ENCODE data around the gene MAP2K4.

The MAP2K4 gene

DNA sequence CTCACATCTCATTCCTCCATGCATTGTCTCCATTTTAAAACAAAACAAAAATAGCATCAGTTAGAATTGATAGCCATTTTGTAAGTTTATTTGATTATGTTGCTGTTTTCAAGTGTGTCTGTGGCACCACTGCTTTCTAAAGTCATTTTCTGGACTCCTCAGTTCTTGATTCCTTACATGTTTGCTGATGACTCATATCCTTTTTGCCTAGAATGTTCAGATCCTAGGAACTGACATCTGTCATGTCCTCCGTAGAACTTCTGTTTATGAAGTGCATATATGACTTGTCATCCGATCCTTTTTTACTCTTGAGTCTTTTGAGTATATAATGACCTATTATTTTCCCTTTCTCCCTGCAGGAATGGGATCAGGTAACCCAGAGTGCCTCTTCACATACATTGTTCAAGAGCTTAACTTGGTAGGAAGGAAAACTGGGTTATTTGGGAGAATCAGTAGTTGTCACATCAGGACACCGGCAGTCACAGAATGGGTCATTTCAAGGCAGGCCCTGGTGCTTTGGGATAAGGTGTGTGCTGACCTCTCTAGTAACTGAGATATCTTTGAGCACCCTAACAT is 69.2 kb downstream of the MAP2K4 start:
- no peak for DNase-seq (ENCODE audit: low spot score)

DNA sequence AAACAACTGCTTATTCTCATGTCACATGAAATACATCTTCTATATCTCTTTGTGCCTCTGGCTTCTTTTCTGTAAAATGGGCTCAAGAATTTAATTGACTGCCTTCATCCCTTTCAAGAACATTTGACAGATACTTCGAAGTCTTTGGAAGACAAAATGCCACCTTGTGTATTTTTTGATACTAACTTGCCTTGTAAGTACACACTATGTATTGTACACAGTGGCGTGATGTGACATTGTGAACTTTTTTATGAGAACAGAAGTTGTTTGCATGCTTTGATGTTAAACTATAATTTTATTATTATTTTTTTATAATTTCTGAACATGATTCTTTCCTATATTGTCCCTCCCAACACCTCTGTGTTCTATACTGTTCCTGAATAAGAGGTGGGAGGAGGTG is 73.7 kb downstream of the MAP2K4 start:
- no peak for DNase-seq (ENCODE audit: low spot score)

DNA sequence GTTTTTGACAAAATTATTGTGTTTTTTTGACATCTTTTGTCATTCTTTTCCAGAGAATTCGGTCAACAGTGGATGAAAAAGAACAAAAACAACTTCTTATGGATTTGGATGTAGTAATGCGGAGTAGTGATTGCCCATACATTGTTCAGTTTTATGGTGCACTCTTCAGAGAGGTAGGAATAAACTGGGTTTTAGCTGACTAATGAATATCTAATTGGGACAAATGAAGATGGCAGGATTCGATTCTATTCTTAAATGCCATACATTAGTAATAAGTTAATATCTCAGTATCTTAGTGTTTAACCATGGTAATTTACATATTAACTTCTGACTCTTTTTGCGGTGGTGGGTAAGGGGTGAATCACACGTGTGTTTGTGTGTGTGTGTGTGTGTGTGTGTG is 74.8 kb downstream of the MAP2K4 start:
- no peak for DNase-seq (ENCODE audit: low spot score)

DNA sequence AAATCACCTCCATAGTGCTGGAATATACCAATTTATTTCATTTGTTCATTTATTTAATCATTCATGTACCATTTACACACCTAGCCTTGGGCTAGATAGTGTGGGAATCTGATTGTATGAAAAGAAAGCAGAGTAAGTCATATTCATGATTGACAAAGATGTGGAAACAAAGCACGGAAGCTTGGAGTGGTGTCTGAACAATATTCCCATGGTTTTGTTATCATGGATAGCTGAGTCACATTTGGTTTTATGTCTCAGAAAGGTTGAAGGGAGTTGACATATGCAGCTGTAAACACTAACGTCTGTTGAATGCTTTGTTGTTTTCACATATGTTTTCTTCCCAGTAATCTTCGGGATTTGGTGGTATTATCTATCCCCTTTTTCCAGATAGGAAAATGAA is 76.6 kb downstream of the MAP2K4 start:
- no peak for DNase-seq (ENCODE audit: low spot score)

DNA sequence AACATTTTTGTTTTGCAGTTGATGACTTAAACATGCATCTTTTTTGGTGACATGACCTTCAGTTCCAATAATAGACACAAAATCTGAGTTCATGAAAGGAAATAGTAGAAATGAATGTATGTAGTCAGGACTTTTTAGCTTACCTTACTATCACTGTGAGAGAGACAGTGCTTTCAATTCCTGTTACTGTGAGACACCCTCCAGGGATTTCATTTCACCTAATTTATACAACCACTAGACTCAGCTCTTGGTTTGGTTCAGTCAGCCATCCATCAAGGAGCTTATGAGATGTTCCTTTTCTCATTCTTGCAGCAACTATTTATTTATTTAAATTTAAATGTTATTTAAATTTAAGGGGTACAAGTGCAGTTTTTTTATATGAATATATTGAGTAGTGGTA is 77.9 kb downstream of the MAP2K4 start:
- no peak for DNase-seq (ENCODE audit: low spot score)

DNA sequence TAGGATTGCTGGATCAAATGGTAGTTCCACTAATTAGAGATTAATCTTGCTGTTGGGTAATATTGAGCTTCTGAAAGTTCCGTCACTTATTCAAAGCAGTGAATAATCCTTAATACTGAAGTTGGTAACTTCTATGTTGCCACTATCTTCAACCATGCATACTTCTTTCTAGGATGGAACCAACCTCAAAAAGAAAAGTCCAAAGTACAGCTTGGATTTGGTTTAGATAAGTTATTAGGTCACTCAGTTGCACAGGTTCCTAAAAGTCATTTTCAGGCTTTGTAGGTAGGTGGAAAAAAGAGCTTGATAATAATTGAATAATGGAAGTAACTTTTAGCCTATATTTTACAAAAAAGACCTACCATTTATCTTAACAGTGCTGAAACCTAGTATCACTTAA is 78.7 kb downstream of the MAP2K4 start:
- DNase-seq (ENCODE audit: low spot score), result no peak

DNA sequence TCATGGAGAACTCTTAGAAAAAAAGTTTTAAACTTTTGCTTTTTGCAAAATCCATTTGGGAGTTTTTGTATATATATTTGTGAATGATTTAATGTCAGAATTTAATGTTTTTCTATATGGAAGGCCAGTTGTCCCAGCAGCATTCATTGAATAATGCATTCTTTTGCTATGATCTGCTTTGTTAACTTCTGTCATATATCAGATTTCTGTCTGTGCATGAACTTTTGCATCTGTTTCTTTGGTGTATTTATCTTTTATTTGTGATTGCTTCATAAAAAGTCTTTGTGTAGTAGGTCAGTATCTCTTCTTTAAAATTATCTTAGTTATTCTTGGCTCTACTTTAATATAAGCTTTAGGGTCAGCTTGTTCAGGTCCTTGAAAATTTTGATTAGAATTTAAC is 84.2 kb downstream of the MAP2K4 start:
- no peak for DNase-seq (ENCODE audit: low spot score)

DNA sequence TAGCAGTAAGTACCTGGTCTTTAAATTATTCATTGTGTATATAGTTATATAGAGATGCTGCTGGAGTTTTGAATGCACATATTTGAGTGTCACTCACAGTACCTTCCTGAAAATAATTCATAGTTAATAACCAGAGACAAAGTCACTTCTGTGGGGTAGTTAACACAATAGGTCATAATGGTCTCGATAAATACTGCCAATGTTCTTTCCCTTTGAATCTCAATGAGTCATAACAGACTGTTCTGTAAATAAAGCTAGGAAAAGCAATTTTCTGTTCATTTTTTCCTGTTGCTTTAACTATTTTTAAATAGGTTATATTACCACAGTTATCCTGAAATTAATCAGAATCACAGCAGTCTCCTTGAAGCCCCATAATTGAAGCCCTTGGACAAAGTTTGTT is 87.2 kb downstream of the MAP2K4 start:
- no peak for DNase-seq (ENCODE audit: low spot score)

DNA sequence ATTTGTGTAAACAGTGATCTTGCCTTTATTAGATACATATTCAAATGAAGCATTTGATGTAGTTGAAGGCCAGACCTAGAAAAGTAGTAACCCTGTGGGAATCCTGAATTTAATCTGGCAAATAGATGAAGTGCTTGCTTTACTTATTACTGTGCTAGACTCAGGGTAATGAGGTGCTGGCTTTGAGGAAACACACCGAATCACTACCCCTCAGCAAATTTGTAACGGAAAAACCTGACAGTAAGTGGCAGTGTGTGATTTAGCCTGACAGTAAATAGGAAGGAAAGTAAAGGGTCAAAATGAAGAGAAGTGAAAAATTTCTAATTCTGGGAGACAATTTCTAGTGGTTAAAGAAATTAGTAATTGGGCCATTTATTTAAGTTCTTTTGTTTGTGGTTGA is 90.2 kb downstream of the MAP2K4 start:
- no peak for DNase-seq (ENCODE audit: low spot score)

DNA sequence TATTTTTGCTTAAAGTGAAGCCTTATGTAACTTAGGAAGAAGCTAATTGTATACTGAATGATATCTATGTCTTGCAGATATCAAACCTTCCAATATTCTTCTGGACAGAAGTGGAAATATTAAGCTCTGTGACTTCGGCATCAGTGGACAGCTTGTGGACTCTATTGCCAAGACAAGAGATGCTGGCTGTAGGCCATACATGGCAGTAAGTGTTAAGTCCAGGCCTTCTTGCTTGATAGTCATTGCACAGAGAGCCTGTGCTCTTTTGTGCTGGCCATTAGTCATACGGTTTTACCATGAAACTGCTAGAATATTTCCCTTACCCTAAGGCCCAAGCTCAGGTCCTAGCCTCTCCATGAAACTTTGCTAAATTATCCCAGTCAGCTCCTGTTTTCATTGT is 92.5 kb downstream of the MAP2K4 start:
- DNase-seq (ENCODE audit: low spot score), result no peak

DNA sequence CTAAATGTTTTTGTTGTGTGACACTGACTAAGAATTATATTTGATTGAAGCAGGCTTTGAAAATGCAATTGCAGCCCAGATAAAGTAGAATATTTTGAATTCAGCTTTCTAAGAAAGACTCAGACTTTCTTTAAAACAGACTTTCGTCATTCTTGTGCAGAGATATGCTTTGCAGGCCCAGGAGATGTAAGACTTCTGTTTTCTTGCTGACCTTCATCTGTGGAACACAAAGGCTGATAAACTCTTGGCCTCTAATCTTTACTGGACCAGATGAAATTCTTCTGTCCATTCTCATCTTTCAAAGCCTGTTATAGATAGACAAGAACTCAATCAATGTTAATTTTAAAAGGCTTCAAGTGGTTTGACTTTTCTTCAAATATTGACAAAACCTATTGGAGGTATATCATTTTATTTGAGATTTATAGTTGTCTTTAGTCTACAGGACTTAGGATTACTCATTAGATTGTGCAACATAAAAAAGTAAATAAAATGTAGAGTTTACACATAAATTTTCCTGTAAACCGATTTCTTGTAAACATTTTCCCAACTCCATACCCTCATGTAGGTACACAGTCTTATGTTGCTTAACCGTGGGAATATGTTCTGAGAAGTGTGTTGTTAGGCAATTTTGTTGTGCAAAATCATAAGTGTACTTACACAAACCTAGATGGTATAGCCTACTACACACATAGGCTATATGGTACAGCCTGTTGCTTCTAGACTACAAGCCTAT is 94.2 kb downstream of the MAP2K4 start:
- no peak for DNase-seq (ENCODE audit: low spot score)

DNA sequence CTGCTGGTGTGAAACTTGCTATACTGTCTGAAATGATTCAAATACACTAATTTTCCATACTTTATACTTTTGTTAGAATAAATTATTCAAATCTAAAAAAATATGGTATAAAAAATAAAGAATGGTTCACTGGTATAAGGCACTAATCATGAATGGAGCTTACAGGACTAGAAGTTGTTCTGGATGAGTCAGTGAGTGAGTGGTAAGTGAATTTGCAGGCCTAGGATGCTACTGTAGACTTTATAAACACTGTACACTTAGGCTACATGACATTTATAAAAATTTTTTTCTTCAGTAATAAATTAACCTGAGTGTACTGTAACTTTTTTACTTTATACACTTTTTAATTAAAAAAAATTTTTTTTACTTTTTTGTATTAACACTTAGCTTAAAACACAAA is 95.5 kb downstream of the MAP2K4 start:
- no peak for DNase-seq (ENCODE audit: low spot score)

DNA sequence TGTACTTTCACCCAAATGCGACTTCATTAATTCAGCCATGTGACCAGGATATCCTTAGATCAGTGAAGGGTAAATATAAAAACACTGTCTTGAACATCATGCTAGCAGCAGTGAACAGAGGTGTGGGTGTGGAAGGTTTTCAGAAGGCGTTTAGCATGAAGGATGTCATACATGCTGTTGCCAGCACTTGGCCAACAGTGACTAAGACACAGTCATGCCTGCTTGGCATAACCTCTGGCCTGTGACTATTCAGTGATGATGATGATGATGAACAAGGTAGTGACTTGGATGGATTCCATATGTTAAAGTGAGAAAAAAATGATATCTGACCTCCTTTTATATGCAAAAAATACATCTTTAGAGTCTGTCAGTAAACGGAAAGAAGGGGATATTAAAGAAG is 97.9 kb downstream of the MAP2K4 start:
- no peak for DNase-seq (ENCODE audit: low spot score)

DNA sequence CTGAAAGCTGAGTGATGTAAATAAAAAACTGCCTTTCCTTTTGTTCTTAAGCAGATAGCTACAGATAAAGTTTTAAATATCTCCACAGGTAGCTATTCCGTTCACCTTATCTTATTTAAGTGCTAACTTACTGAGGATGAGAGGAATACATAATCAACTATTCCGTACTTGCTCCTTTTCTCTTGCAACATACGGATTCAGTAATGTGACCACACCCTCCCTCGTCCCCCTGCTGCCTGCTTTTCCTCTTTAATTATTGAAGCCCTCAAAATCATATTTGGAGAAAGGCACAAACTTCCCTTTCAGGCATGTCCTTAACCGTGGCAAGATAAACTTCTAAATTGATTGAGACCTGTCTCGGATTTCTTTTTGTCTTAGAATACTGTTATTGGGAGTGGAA is 101.4 kb downstream of the MAP2K4 start:
- DNase-seq (ENCODE audit: low spot score), result no peak

DNA sequence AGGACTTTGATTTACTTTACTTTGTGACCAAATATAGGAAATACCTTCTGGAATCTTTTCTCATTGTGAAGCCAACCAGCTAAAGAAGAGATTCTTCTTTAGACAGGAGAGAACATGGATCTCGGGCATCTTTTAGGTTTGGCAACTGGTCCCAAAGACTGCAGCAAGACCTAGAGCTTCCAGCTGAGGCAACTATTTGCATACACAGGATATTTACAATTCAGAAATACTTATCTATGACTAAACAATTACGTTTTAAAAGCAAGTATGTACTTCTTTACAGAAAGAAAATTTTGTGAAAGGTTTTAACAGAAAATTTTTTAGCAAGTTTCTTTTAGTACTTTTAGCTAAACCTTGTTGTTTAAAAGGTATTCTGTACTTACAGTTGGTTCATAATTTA is 106.5 kb downstream of the MAP2K4 start:
- no peak for DNase-seq (ENCODE audit: low spot score)

DNA sequence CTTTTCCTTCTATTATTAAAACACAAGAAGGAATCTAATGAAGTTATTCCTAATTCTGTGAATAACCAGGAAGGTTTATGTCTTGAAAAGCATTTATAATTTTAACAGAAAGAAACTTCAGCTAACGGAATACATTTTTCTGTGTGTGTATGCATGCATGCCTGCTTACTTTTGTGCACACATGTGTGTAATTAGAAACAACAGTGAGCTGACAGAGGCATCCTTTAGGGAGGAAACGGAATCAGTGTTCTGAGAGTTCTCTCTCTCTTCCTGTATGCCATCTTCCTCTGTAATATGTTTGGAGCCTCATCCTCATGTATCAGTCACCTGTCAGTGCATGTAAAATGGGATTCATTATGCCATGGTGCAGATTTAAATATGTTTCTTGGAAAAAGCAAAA is 107.0 kb downstream of the MAP2K4 start:
- no peak for DNase-seq (ENCODE audit: low spot score)

DNA sequence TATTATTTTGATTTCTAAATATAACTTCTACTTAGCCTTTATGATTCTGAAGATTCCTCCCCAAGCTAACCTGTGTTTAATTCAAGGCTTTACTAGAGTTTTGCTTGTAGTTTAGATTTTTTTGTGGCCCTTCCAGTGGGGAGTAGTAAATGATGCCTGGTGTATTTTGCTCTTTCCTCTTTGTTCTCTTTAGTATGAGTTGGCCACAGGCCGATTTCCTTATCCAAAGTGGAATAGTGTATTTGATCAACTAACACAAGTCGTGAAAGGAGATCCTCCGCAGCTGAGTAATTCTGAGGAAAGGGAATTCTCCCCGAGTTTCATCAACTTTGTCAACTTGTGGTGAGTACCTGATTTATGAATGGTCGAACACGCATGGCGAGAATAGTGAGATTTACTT is 108.3 kb downstream of the MAP2K4 start:
- DNase-seq (ENCODE audit: low spot score), result no peak

DNA sequence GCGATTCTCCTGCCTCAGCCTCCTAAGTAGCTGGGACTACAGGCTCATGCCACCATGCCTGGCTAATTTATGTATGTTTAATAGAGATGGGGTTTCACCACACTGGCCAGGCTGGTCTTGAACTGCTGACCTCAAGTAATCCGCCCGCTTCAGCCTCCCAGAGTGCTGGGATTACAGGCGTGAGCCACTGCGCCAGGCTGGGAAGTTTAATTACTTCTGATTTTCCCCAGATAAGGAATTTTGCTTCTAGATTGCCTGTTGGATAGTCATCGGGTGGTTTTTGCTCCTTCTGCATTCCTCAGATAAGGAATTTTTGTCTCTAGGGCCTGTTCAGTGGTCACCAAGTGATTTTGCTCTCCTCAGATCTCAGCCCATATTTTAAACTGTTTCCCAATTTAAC is 112.5 kb downstream of the MAP2K4 start:
- DNase-seq (ENCODE audit: low spot score), result no peak

DNA sequence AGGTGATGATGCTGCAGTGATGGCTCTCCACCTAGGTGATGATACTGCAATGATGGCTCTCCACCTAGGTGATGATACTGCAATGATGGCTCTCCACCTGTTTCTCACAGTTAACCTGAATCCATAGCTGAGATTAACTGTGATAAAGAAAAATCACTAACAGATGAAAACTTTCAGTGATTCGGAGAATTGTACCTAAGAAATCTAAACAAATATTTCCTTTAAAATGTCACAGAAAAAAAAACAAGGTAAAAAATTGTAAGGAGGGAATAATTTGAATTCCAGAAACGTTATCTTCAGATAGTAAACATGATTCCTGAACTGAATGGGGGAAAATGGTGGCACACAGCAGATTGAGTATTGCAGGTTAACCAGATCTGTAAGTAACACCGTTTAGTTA is 113.4 kb downstream of the MAP2K4 start:
- DNase-seq (ENCODE audit: low spot score), result no peak

DNA sequence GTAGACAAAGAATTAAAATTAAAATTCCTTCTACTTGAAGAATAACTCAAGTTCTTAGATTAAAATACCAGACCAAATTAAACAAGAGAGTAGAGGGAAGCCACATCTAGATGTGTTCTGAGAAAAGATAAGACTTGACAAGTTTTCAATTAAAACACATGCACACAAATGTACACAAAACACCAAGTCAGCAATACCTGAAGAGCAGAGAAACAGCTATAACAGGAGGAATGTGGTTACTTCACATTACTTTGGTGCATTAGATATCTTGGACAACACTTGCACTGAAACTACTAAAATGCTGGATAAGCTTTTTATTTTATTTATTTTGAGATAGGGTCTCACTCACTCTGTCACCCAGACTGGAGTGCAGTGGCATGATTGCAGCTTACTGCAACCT is 113.9 kb downstream of the MAP2K4 start:
- no peak for DNase-seq (ENCODE audit: low spot score)

DNA sequence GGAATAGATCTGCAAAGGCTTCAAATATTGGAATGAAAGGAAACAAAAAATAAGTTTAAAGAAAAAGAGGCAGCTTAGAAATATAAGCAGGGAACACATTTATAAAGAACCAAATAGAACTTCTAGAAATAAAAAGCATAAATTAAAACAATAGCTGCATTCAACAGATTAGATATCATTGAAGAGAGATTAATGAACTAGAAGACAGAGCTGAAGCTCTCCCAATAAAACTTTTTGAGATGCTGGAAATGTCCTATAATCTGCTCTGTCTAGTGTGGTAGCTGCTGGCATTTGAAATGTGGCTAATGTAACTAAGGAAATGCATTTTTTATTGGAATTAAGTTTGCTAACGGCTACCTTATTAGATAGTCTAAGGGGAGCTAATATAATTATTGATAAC is 115.6 kb downstream of the MAP2K4 start:
- no peak for DNase-seq (ENCODE audit: low spot score)

DNA sequence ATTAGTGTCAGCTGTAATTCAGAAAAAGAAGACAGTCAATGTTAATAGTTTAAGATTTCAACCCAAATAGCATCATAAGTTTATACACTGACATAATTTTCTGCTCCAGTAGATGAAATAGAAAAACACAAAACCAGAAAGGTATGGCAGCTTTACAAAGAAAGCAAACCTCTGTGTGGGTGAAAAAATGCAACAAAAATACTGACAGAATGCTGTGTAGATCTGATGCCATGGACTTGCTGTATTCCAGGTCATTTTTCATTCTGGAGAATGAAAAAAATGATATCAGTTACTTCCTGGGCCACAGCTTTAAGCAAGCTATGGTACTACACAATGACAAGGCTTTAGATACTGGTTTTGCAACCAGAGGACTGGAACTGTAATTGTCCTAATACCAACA is 116.0 kb downstream of the MAP2K4 start:
- DNase-seq (ENCODE audit: low spot score), result no peak

DNA sequence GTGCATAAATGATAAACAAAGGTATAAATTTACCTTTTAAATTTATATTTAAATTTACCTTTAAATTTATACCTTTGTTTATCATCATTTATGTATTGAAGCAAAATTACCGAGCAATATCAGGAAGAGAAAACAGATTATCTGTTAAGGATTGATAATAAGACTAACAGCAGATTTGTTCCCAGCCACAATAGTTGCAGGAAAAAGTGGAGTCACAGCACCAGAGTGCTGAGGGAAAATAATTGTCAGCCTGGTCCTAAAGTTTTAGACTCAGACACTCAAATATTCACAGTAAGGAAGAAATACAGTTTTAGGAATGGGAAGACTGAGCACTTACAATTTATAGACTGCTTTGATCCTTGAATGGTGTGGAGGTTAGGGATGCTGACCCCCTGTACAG is 117.2 kb downstream of the MAP2K4 start:
- no peak for DNase-seq (ENCODE audit: low spot score)

DNA sequence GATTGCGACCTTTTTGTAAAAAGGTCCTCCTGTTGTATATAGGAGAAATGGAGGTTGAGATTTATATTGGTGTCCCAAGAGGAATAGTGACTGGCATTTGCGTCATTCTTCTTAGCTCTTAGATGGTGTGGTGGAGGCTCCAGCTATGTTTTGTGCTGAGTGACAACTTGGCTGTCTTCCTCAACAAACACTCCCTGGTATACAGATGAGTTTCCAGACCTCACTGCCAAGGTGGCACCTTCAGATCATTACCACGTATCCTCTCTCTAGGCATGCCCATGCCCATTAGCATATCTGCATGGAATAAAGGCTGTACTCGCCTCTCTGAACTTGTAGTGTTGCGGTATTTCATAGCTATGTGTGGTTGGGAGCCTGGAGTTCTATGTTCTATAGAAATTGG is 120.0 kb downstream of the MAP2K4 start:
- no peak for DNase-seq (ENCODE audit: low spot score)

All from hematopoietic multipotent progenitor cell treated with erythropoietin and hydrocortisone succinate and interleukin-3 and kit ligand, for 17 days (in vitro differentiated cells).